ENCODE data around the gene SPATA2.

SPATA2 gene

DNA sequence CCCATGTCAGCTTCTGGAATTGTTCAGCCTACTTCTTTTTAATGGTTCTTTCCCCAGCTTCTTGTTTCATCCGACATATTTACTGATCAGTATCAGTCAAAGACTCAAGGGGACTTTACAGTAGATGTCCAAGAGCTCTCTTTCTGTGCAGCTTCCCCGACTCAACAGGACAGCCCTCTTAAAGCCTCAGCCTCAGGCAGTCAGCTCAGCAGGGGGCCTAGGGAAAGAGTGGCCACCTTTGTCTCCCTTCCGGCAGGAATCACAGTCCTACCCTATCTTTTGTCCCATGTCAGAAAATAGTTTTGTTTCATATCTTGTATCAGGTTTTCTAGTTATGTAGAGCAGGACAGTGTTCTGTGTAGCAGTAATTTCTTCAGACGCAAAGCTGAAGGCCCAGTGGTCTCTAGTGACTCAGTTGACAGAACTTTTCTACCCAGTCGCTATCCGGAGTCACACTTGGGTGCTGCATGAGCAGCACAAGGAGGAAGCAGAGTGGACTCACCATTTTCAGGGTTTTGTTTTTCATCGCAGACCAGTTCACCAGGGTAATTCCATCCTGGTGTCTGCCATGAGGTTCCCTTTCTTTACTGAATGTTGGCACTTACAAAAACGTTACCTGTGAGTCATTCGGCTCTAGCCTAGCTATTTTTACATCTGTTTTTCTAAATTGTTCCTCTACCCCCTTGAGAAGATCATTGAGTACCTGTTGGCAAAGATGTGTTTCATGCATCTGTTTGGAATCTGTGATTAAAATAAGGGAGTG is 47.7 kb downstream of the SPATA2 start:
- no peak for ATAC-seq
- TF ChIP-seq OSR1 (CRISPR knock-in tag; IDR thresholded peaks at IDR 0.05) = no peak
- no peak for TF ChIP-seq ISL1 (CRISPR knock-in tag; IDR thresholded peaks at IDR 0.05)

DNA sequence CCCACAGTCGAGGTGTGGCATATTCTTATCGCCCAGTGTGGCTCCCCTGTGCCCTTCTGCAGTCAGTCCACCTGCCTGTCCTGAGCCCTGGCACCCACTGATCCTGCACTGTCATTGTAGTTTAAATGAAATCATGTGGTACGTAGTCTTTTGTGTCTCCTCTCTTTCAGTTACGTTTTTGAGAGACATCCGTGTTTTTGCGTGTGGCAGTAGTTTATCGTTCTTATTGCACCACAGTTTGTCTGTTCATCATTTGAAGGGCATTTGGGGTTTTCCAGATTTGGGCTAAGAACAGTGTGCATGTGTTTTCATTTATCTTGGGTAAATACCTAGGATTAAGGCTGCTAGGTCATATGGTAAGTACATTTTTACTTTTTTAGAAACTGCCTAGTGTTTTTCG is 49.3 kb downstream of the SPATA2 start:
- ATAC-seq = peak; percentile 30; the same call in 2 of the 3 replicates
- TF ChIP-seq ZFP3 (CRISPR knock-in tag; IDR thresholded peaks at IDR 0.05) (no peak), OSR1 (CRISPR knock-in tag; IDR thresholded peaks at IDR 0.05) (no peak), RARB (CRISPR knock-in tag; IDR thresholded peaks at IDR 0.05) (no peak), TCF4 (CRISPR knock-in tag; IDR thresholded peaks at IDR 0.05; ENCODE audit: borderline replicate concordance) (no peak), ZNF565 (CRISPR knock-in tag; conservative IDR thresholded peaks at IDR 0.05; ENCODE audit: low read depth) (no peak), ZNF8 (CRISPR knock-in tag; IDR thresholded peaks at IDR 0.05) (no peak), ZC3H10 (CRISPR knock-in tag; IDR thresholded peaks at IDR 0.05) (no peak), PPARA (CRISPR knock-in tag; IDR thresholded peaks at IDR 0.05; ENCODE audit: borderline replicate concordance) (no peak)
- TF ChIP-seq, protein P1, sequence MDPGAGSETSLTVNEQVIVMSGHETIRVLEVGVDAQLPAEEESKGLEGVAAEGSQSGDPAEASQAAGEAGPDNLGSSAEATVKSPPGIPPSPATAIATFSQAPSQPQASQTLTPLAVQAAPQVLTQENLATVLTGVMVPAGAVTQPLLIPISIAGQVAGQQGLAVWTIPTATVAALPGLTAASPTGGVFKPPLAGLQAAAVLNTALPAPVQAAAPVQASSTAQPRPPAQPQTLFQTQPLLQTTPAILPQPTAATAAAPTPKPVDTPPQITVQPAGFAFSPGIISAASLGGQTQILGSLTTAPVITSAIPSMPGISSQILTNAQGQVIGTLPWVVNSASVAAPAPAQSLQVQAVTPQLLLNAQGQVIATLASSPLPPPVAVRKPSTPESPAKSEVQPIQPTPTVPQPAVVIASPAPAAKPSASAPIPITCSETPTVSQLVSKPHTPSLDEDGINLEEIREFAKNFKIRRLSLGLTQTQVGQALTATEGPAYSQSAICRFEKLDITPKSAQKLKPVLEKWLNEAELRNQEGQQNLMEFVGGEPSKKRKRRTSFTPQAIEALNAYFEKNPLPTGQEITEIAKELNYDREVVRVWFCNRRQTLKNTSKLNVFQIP (CRISPR knock-in tag; IDR thresholded peaks at IDR 0.05; ENCODE audit: borderline replicate concordance, low read depth) = no peak

DNA sequence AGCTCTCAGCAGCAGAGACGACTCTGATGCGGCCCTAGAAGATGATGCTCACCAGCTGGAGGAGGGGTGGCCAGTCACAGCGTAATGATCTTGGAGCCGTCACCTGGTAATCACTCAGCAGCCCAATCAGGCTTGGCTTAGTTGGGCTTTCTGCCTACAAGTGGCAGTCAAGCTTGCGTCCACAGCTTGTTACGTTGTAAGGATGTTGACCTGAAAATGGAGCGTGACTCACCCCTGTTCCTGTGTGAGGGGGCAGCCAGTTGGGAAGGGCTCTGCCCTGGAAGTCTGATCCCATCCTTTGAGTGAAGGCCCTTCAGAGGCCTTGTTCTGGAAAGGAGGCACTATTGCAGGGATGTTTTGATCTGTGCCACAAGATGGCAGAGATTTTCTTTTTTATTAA is 49.8 kb downstream of the SPATA2 start:
- TF ChIP-seq BACH2 (CRISPR knock-in tag; IDR thresholded peaks at IDR 0.05; ENCODE audit: borderline replicate concordance) (no peak), ZC3H10 (CRISPR knock-in tag; IDR thresholded peaks at IDR 0.05) (no peak), ZNF8 (CRISPR knock-in tag; IDR thresholded peaks at IDR 0.05) (no peak), TCF4 (CRISPR knock-in tag; IDR thresholded peaks at IDR 0.05; ENCODE audit: borderline replicate concordance) (no peak), ZNF70 (CRISPR knock-in tag; IDR thresholded peaks at IDR 0.05) (no peak), ZNF565 (CRISPR knock-in tag; conservative IDR thresholded peaks at IDR 0.05; ENCODE audit: low read depth) (no peak), SNAI2 (CRISPR knock-in tag; IDR thresholded peaks at IDR 0.05) (no peak), ZFP3 (CRISPR knock-in tag; IDR thresholded peaks at IDR 0.05) (no peak), RARB (CRISPR knock-in tag; IDR thresholded peaks at IDR 0.05) (no peak), CSDC2 (CRISPR knock-in tag; IDR thresholded peaks at IDR 0.05) (no peak), GLIS3 (CRISPR knock-in tag; IDR thresholded peaks at IDR 0.05) (no peak), PPARA (CRISPR knock-in tag; IDR thresholded peaks at IDR 0.05; ENCODE audit: borderline replicate concordance) (no peak), ESRRG (CRISPR knock-in tag; IDR thresholded peaks at IDR 0.05) (no peak), OSR1 (CRISPR knock-in tag; IDR thresholded peaks at IDR 0.05) (no peak)
- TF ChIP-seq, protein P2, sequence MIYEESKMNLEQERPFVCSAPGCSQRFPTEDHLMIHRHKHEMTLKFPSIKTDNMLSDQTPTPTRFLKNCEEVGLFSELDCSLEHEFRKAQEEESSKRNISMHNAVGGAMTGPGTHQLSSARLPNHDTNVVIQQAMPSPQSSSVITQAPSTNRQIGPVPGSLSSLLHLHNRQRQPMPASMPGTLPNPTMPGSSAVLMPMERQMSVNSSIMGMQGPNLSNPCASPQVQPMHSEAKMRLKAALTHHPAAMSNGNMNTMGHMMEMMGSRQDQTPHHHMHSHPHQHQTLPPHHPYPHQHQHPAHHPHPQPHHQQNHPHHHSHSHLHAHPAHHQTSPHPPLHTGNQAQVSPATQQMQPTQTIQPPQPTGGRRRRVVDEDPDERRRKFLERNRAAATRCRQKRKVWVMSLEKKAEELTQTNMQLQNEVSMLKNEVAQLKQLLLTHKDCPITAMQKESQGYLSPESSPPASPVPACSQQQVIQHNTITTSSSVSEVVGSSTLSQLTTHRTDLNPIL (CRISPR knock-in tag; IDR thresholded peaks at IDR 0.05; ENCODE audit: low read depth) = no peak
- TF ChIP-seq, protein P3, sequence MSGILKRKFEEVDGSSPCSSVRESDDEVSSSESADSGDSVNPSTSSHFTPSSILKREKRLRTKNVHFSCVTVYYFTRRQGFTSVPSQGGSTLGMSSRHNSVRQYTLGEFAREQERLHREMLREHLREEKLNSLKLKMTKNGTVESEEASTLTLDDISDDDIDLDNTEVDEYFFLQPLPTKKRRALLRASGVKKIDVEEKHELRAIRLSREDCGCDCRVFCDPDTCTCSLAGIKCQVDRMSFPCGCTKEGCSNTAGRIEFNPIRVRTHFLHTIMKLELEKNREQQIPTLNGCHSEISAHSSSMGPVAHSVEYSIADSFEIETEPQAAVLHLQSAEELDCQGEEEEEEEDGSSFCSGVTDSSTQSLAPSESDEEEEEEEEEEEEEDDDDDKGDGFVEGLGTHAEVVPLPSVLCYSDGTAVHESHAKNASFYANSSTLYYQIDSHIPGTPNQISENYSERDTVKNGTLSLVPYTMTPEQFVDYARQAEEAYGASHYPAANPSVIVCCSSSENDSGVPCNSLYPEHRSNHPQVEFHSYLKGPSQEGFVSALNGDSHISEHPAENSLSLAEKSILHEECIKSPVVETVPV (CRISPR knock-in tag; IDR thresholded peaks at IDR 0.05) = no peak
- TF ChIP-seq, protein P4, sequence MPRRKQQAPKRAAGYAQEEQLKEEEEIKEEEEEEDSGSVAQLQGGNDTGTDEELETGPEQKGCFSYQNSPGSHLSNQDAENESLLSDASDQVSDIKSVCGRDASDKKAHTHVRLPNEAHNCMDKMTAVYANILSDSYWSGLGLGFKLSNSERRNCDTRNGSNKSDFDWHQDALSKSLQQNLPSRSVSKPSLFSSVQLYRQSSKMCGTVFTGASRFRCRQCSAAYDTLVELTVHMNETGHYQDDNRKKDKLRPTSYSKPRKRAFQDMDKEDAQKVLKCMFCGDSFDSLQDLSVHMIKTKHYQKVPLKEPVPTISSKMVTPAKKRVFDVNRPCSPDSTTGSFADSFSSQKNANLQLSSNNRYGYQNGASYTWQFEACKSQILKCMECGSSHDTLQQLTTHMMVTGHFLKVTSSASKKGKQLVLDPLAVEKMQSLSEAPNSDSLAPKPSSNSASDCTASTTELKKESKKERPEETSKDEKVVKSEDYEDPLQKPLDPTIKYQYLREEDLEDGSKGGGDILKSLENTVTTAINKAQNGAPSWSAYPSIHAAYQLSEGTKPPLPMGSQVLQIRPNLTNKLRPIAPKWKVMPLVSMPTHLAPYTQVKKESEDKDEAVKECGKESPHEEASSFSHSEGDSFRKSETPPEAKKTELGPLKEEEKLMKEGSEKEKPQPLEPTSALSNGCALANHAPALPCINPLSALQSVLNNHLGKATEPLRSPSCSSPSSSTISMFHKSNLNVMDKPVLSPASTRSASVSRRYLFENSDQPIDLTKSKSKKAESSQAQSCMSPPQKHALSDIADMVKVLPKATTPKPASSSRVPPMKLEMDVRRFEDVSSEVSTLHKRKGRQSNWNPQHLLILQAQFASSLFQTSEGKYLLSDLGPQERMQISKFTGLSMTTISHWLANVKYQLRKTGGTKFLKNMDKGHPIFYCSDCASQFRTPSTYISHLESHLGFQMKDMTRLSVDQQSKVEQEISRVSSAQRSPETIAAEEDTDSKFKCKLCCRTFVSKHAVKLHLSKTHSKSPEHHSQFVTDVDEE (CRISPR knock-in tag; IDR thresholded peaks at IDR 0.05) = no peak
- TF ChIP-seq, protein P1 (CRISPR knock-in tag; IDR thresholded peaks at IDR 0.05; ENCODE audit: borderline replicate concordance, low read depth) = no peak
- TF ChIP-seq, protein P5, sequence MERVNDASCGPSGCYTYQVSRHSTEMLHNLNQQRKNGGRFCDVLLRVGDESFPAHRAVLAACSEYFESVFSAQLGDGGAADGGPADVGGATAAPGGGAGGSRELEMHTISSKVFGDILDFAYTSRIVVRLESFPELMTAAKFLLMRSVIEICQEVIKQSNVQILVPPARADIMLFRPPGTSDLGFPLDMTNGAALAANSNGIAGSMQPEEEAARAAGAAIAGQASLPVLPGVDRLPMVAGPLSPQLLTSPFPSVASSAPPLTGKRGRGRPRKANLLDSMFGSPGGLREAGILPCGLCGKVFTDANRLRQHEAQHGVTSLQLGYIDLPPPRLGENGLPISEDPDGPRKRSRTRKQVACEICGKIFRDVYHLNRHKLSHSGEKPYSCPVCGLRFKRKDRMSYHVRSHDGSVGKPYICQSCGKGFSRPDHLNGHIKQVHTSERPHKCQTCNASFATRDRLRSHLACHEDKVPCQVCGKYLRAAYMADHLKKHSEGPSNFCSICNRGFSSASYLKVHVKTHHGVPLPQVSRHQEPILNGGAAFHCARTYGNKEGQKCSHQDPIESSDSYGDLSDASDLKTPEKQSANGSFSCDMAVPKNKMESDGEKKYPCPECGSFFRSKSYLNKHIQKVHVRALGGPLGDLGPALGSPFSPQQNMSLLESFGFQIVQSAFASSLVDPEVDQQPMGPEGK (CRISPR knock-in tag; IDR thresholded peaks at IDR 0.05; ENCODE audit: borderline replicate concordance) = no peak
- ATAC-seq = no peak
